Upper lobe of right lung (tissue), 1 donor: ENCODE data around the gene YRDC. TPM values are rescaled to one million over a fixed set of nuclear protein-coding genes. Genes with fewer than 3 reads are reported as not detected.

ENCODE experiments used
- ATAC-seq: fragments of 200-7000 bp; cut with Tn5 transposase; one replicate; pipeline ENCODE4 v1.9.1; 2020; ENCODE audit warnings: mild to moderate bottlenecking, moderate library complexity
- DNase-seq: peaks from one replicate; pipeline ENCODE4 v3.0.0-alpha.2; 2020
- H3K27ac ChIP-seq: fragments of 200-600 bp; one replicate; pipeline ENCODE4 v1.8.0; 2022
- H3K27me3 ChIP-seq: fragments of 200-600 bp; one replicate; pipeline ENCODE4 v1.8.0; 2022; ENCODE audit warnings: mild to moderate bottlenecking
- H3K36me3 ChIP-seq: fragments of 200-600 bp; one replicate; pipeline ENCODE4 v1.8.0; 2022
- H3K4me1 ChIP-seq: fragments of 200-600 bp; one replicate; pipeline ENCODE4 v1.8.0; 2022
- H3K4me3 ChIP-seq: fragments of 200-600 bp; one replicate; pipeline ENCODE4 v1.8.0; 2022; ENCODE audit warnings: mild to moderate bottlenecking
- H3K9me3 ChIP-seq: fragments of 200-600 bp; one replicate; pipeline ENCODE4 v1.8.0; 2022
- intact Hi-C: fragments of 100-400 bp; cut with DNase I; formaldehyde crosslinking; loops from one replicate; pipeline ENCODE4 v1.11.0; 2022
- total RNA-seq: library from RNA; stranded (reverse); fragmentation: NEBNext Ultra II Directional; extraction: Animal tissue kit (Norgen Biotek cat#: 25700); gene quantifications from one replicate; pipeline ENCODE4 v1.2.1, GENCODE V29; 2021
- TF ChIP-seq, protein P1 (sequence below): fragments of 200-600 bp; IDR thresholded peaks from one replicate; pipeline ENCODE4 v1.8.0; 2022; ENCODE audit warnings: antibody characterized with exemption
- donor health status: DM: no; HTN: yes; CAD: no; lungs with severe emphysema.

Gene YRDC
- total RNA-seq, 1 donor from 2014 or later = 14.8 TPM

DNA sequence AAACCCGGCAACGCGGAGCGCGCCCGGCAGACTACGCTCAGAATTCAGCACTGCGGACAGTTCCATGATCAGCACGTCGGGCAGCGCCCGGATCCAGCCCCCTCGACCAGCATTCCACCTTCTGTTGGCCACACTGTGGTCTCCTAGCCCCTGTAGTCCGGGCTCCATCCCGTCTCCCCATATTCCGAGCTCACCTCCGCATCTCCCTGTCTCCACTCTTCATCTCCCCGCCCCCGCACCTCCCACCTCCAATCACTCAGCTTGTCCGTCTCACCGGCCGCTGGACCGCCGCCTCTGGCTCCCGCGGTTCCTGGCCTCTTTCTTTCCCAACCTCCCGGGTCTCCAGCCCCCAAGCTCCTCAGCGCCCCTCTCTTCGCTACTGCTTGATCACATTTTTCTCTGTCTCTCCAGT lies 43.6 kb downstream of the YRDC start:
- H3K27ac ChIP-seq = no peak overlapping the region
- intact Hi-C loops = no loop called here
- H3K4me3 ChIP-seq = no peak overlapping the region
- TF ChIP-seq, protein P1, sequence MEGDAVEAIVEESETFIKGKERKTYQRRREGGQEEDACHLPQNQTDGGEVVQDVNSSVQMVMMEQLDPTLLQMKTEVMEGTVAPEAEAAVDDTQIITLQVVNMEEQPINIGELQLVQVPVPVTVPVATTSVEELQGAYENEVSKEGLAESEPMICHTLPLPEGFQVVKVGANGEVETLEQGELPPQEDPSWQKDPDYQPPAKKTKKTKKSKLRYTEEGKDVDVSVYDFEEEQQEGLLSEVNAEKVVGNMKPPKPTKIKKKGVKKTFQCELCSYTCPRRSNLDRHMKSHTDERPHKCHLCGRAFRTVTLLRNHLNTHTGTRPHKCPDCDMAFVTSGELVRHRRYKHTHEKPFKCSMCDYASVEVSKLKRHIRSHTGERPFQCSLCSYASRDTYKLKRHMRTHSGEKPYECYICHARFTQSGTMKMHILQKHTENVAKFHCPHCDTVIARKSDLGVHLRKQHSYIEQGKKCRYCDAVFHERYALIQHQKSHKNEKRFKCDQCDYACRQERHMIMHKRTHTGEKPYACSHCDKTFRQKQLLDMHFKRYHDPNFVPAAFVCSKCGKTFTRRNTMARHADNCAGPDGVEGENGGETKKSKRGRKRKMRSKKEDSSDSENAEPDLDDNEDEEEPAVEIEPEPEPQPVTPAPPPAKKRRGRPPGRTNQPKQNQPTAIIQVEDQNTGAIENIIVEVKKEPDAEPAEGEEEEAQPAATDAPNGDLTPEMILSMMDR = no peak
- peaks cover 85% of the 10 kb centered on the region for H3K27me3 ChIP-seq
- ATAC-seq (peak; percentile 57), DNase-seq (no peak)
- no peaks in the 10 kb centered on the region for H3K9me3 ChIP-seq
- H3K4me1 ChIP-seq = no peaks in the 10 kb centered on the region
- H3K36me3 ChIP-seq = no peaks in the 10 kb centered on the region

DNA sequence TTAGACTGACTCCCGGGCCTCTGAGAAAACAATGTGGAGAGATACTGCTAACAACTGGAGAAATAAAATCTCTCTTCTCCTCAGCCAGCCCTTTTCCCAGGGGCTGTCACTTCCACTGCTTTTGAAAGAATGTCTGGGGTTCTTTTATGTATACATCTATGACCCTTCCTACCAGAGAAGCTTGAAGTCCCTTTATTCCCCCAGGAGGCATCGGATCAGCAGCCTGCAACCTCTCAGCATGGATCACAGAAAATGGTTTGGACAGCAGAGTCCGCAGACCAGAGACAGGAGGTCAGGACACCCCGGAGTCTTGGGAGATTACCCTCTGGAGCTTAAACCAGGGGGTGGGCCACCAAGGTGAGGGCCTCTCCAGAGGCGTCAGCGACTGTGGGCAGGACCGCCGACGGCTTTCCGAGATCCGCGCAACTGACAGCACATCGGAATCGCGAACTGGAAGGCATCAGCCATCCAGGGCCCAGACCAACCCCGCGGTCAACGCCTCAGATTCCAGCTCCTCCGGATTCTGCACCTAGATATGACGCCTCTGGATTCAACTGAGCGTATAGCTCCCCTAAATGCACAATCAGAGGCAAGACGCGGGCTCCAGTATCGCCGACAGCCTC lies 44.1 kb downstream of the YRDC start:
- H3K4me1 ChIP-seq = no peaks in the 10 kb centered on the region
- TF ChIP-seq, protein P1 = no peak
- ATAC-seq = no peak
- no peak overlapping the region for H3K27ac ChIP-seq
- no peaks in the 10 kb centered on the region for H3K9me3 ChIP-seq
- no peaks in the 10 kb centered on the region for H3K36me3 ChIP-seq
- peaks cover 85% of the 10 kb centered on the region for H3K27me3 ChIP-seq
- intact Hi-C loops = no loop called here
- no peak overlapping the region for H3K4me3 ChIP-seq
- no peak for DNase-seq

GRCh38 chr1:37762516-37762915 lies 45.5 kb downstream of the YRDC start:
- intact Hi-C loops = no loop called here
- H3K4me1 ChIP-seq = no peaks in the 10 kb centered on the region
- no peak for ATAC-seq
- no peaks in the 10 kb centered on the region for H3K9me3 ChIP-seq
- H3K27ac ChIP-seq = no peak overlapping the region
- H3K27me3 ChIP-seq = peaks cover 83% of the 10 kb centered on the region
- DNase-seq = no peak
- H3K36me3 ChIP-seq = no peaks in the 10 kb centered on the region
- H3K4me3 ChIP-seq = no peak overlapping the region
- TF ChIP-seq, protein P1 = no peak

DNA sequence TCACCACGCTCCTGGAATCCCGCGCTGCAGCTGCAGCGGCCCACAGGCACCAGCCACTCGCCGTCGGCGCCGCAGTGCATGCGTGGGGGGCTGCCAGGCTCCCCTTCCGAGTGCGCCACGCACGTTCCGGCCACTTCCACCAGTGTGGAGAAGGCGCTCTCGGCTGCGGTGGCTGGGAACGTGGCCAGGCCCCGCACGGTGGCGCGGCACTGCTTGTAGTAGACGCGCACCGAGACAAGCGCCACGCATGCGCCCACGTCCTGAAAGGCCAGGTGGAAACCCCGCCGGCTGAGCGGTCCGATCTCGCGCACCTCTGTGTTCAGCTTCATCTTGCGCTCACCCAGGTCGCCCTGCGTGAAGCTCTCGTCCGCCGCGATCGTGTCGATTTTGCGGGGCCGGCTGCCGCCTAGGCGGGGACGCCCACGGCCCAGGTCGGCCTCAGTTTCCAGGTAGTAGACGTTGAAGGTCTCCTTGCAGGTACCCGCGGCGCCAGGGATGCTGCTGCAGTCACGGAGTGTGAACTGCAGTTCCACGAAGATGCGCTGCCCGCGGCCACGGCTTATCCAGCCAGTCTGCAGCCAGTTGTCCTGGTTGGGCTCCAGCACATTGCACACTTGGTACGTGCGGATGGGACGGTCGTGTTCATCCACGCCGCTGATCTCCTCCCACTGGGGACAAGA lies 46.5 kb downstream of the YRDC start:
- no peak overlapping the region for H3K4me3 ChIP-seq
- no peaks in the 10 kb centered on the region for H3K4me1 ChIP-seq
- TF ChIP-seq, protein P1 = no peak
- H3K27me3 ChIP-seq = peaks cover 77% of the 10 kb centered on the region
- H3K36me3 ChIP-seq = no peaks in the 10 kb centered on the region
- no peak overlapping the region for H3K27ac ChIP-seq
- no peaks in the 10 kb centered on the region for H3K9me3 ChIP-seq
- DNase-seq (no peak), ATAC-seq (no peak)
- intact Hi-C loops = no loop called here

- Histone ChIP-seq H3K27ac (no peak overlapping the region), H3K36me3 (no peaks in the 10 kb centered on the region), H3K4me3 (no peak overlapping the region), H3K9me3 (no peaks in the 10 kb centered on the region), H3K27me3 (peaks cover 71% of the 10 kb centered on the region), H3K4me1 (no peaks in the 10 kb centered on the region)
- ATAC-seq (no peak), DNase-seq (no peak)
- intact Hi-C loops = no loop called here
- TF ChIP-seq, protein P1 = no peak
These were observed 48.6 kb downstream of the YRDC start for GRCh38 chr1:37759451-37759850.
